HepG2 (cell line): ENCODE measurements around the gene TIMM17B. TPM values are rescaled to one million over a fixed set of nuclear protein-coding genes. Genes with fewer than 3 reads are reported as not detected.
"Not testable (repeated sequence)": the region's sequence is repeated elsewhere in the genome, so short reads cannot be mapped to it uniquely, and the experiment has no call there.

Source experiments
- ATAC-seq: fragments of 200-7000 bp; cut with Tn5 transposase; 3 replicates; pipeline ENCODE4 v1.9.1; 2020; ENCODE audit warnings: mild to moderate bottlenecking, moderate library complexity
- BruUV-seq: library from RNA; stranded (reverse); fragments of 400-500 nt; replicated peaks from 2 replicates; lab custom pipeline; 2021; lab: Mats Ljungman, UMichigan
- CTCF ChIA-PET: fragments of 300-600 bp; formaldehyde crosslinking; extraction: SDS; loops from one replicate; lab custom pipeline; 2021; ENCODE audit warnings: low total read pairs, inconsistent platforms, low intra/inter-chr PET ratio; lab: Yijun Ruan, JAX
- POLR2A ChIA-PET: fragments of 350-600 bp; sonication (Branson Sonifier 250); formaldehyde crosslinking; loops from one replicate; lab custom pipeline; 2020; ENCODE audit warnings: antibody characterized with exemption, inconsistent platforms; lab: Yijun Ruan, JAX
- DNase-seq: peaks from one replicate; pipeline ENCODE4 v3.0.0-alpha.2; 2015; ENCODE audit warnings: low spot score
- FAIRE-seq: peaks from 3 replicates; lab custom pipeline; 2011; peaks lifted over from hg19 to GRCh38; lab: Jason Lieb, UNC
- H2AFZ ChIP-seq: one replicate; pipeline ENCODE4 v1.6.1; 2011; ENCODE audit warnings: low read length, inconsistent platforms
- H3K27ac ChIP-seq: fragments of 300-600 bp; 3 replicates; pipeline ENCODE4 v1.8.0; 2011; ENCODE audit warnings: mixed run types, mild to moderate bottlenecking, mixed read lengths, low read length, inconsistent platforms; ENCODE audit not compliant: insufficient read depth; ENCODE audit errors: extremely low read length
- H3K27me3 ChIP-seq, 2 experiments: fragments of 200-600 bp in 1 of 2; 2 replicates in 1 of 2; 3 replicates in 1 of 2; pipeline versions ENCODE4 v1.6.0 to v1.8.0; 2011; ENCODE audit warnings: low read length in 2 of 2, mild to moderate bottlenecking in 2 of 2, moderate library complexity in 2 of 2, inconsistent platforms in 1 of 2; ENCODE audit not compliant: insufficient read depth in 2 of 2, control insufficient read depth in 1 of 2
- H3K36me3 ChIP-seq, 2 experiments: fragments of 200-600 bp in 1 of 2; replicated peaks in 1 of 2; 2 replicates in 1 of 2; 3 replicates in 1 of 2; pipeline versions ENCODE4 v1.5.1 to v1.8.0; 2011; ENCODE audit warnings: low read length in 2 of 2, inconsistent platforms in 1 of 2; ENCODE audit not compliant: insufficient read depth in 2 of 2, control insufficient read depth in 1 of 2
- H3K4me1 ChIP-seq: 2 replicates; pipeline ENCODE4 v1.5.1; 2012; ENCODE audit warnings: low read length, inconsistent platforms; ENCODE audit not compliant: insufficient read depth
- H3K4me2 ChIP-seq: 2 replicates; pipeline ENCODE4 v1.6.0; 2011; ENCODE audit warnings: low read depth, low read length, inconsistent platforms
- H3K4me3 ChIP-seq, 3 experiments: fragments of 200-600 bp in 1 of 3; sonication (generic), shearing (Covaris generic) in 1 of 3; replicated peaks in 1 of 3; 2 replicates each; pipeline ENCODE4 v1.5.1; 2011 to 2016; ENCODE audit warnings: low read length in 3 of 3, inconsistent platforms in 2 of 3, low read depth in 2 of 3, mild to moderate bottlenecking in 2 of 3, control low read depth in 1 of 3, mixed read lengths in 1 of 3; ENCODE audit not compliant: insufficient read depth in 1 of 3
- H3K79me2 ChIP-seq: one replicate; pipeline ENCODE4 v1.6.1; 2011; ENCODE audit warnings: low read length, inconsistent platforms; ENCODE audit not compliant: insufficient read depth
- H3K9ac ChIP-seq: 2 replicates; pipeline ENCODE4 v1.6.0; 2011; ENCODE audit warnings: mild to moderate bottlenecking, low read depth, low read length, inconsistent platforms; ENCODE audit not compliant: insufficient read depth
- H3K9me3 ChIP-seq: 2 replicates; pipeline ENCODE4 v1.5.1; 2012; ENCODE audit warnings: mild to moderate bottlenecking, low read length
- H4K20me1 ChIP-seq: 2 replicates; pipeline ENCODE4 v1.6.0; 2011; ENCODE audit warnings: inconsistent platforms, mild to moderate bottlenecking, low read length, moderate library complexity; ENCODE audit not compliant: insufficient read depth
- ZNF513 ChIP-seq: sonication (generic); formaldehyde crosslinking; conservative IDR thresholded peaks from 2 replicates; pipeline ENCODE4 v1.5.0; 2020; ENCODE audit warnings: missing genetic modification reagents
- WGBS: methylation state at CpG from one replicate; pipeline ENCODE4 v1.1.6; 2017; ENCODE audit warnings: low lambda C conversion rate; 5-methylcytosine and 5-hydroxymethylcytosine counted together
- in situ Hi-C: cut with HindIII; loops from 2 replicates; pipeline ENCODE4 v1.10.0; 2017; ENCODE audit warnings: low pct_unique_long_range_greater_than_20kb; ENCODE audit not compliant: extremely low pct_ligation_motif_present
- intact Hi-C: fragments of 100-400 bp; cut with micrococcal nuclease; formaldehyde crosslinking; loops from one replicate; pipeline ENCODE4 v1.10.0; 2022; ENCODE audit not compliant: unreplicated experiment
- polyA plus RNA-seq, 8 experiments: library from polyadenylated mRNA; depleted of rRNA in 3 of 8; stranded (reverse) in 7 of 8; unstranded in 1 of 8; fragments of >200 nt; fragmentation: Illumina TruSeq in 4 of 8; extraction: Trizol in 4 of 8; gene quantifications; 2 replicates each; pipeline versions ENCODE4 v1.2.1 to v1.2.3, GENCODE V29; 2011 to 2016; ENCODE audit warnings: low read depth in 4 of 8, missing spikeins in 1 of 8, mixed read lengths in 1 of 8; ENCODE audit not compliant: insufficient read depth in 1 of 8
- total RNA-seq, 5 experiments: library from RNA; depleted of rRNA; stranded (reverse); fragments of >200 nt; fragmentation: Illumina TruSeq; extraction: Trizol; gene quantifications; 2 replicates each; pipeline ENCODE4 v1.2.3, GENCODE V29; 2016; ENCODE audit warnings: low read depth in 1 of 5

The TIMM17B gene
- total and polyA plus RNA-seq, 2 of the 13 experiments (the other 11 are each of a cell fraction or from before 2014, with no cell fraction given): 56.0 to 72.5 TPM

- Histone ChIP-seq H3K79me2 (no peaks in the 10 kb centered on the region), H3K9me3 (no peaks in the 10 kb centered on the region), H3K36me3 (no peaks in the 10 kb centered on the region), H3K4me1 (no peaks in the 10 kb centered on the region), H4K20me1 (no peaks in the 10 kb centered on the region), H3K9ac (no peak overlapping the region), H3K4me2 (no peak overlapping the region), H3K27me3 (no peaks in the 10 kb centered on the region), H2AFZ (no peak overlapping the region), H3K4me3 (no peak overlapping the region), H3K27ac (no peak overlapping the region)
- ATAC-seq (peak; percentile 84), FAIRE-seq (peak; percentile 59), DNase-seq (no peak)
- CTCF ChIA-PET: no interaction called here
- no peak for TF ChIP-seq ZNF513 (CRISPR knock-in tag)
- in situ Hi-C loops: no loop called here
- intact Hi-C loops: no loop called here
- BruUV-seq: no TSS peak
- WGBS: 14% methylated on average over 9 of the region's 10 CpGs
- POLR2A ChIA-PET: interaction anchor here (1.2 kb wide), 1 partner anchor 14 kb away, joined by 4 read pairs; the partner anchor contains the start of genes PQBP1 and TIMM17B
Observed at GRCh38 chrX:48883729-48884128, 13.8 kb downstream of the TIMM17B start.

GRCh38 chrX:48876944-48877343 lies 20.6 kb downstream of the TIMM17B start:
- intact Hi-C loops, CTCF ChIA-PET, ATAC-seq: not testable (repeated sequence)

GRCh38 chrX:48872017-48872416 lies 25.6 kb downstream of the TIMM17B start:
- H3K36me3 ChIP-seq, FAIRE-seq, H2AFZ ChIP-seq, H4K20me1 ChIP-seq, CTCF ChIA-PET, BruUV-seq, H3K9me3 ChIP-seq, in situ Hi-C loops, H3K9ac ChIP-seq, ATAC-seq, H3K27ac ChIP-seq, H3K4me3 ChIP-seq, H3K79me2 ChIP-seq, POLR2A ChIA-PET, H3K4me2 ChIP-seq, H3K27me3 ChIP-seq, intact Hi-C loops, DNase-seq: not testable (repeated sequence)
- peaks cover 10% of the 10 kb centered on the region for H3K4me1 ChIP-seq
- 0% methylated on average over 2 of the region's 2 CpGs for WGBS

More at GRCh38 chrX:48876944-48877343, 20.6 kb downstream of the TIMM17B start:
- H3K9me3 ChIP-seq, H3K27me3 ChIP-seq, H3K4me1 ChIP-seq, BruUV-seq, H3K4me2 ChIP-seq, POLR2A ChIA-PET, H2AFZ ChIP-seq, H3K36me3 ChIP-seq, H4K20me1 ChIP-seq, FAIRE-seq, DNase-seq, H3K27ac ChIP-seq, H3K4me3 ChIP-seq, H3K79me2 ChIP-seq, in situ Hi-C loops, H3K9ac ChIP-seq: not testable (repeated sequence)
- 6% methylated on average over 4 of the region's 4 CpGs for WGBS
